ENCODE results near the gene OSCAR.

The OSCAR gene

DNA sequence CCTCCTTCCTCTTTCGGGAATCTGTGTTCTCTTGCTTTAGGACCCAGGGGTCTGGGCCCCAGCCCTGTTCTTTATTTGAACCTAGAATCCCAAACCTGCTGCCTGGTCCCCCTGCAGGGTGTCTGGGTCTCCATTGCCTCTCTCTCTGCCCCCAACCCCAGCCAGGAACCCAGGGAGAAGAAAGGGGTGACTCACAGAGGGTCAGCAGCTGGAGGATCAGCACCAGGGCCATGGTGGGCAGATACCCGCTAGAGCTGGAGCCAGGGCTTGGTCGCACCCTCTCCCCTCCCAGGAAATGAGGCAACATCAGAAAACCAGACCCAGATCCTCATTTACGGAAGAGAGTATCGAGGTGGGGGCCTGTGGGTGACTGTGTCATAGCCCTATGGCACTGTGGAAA, at the start of gene OSCAR:
Gene OSCAR, minus strand, starts transcription at position 243 of the 400 bp plus-strand sequence. Its CDS starts 11 bp downstream, at position 232.
- DNase-seq (ENCODE audit: low read depth in 2 of 2), result no peak

DNA sequence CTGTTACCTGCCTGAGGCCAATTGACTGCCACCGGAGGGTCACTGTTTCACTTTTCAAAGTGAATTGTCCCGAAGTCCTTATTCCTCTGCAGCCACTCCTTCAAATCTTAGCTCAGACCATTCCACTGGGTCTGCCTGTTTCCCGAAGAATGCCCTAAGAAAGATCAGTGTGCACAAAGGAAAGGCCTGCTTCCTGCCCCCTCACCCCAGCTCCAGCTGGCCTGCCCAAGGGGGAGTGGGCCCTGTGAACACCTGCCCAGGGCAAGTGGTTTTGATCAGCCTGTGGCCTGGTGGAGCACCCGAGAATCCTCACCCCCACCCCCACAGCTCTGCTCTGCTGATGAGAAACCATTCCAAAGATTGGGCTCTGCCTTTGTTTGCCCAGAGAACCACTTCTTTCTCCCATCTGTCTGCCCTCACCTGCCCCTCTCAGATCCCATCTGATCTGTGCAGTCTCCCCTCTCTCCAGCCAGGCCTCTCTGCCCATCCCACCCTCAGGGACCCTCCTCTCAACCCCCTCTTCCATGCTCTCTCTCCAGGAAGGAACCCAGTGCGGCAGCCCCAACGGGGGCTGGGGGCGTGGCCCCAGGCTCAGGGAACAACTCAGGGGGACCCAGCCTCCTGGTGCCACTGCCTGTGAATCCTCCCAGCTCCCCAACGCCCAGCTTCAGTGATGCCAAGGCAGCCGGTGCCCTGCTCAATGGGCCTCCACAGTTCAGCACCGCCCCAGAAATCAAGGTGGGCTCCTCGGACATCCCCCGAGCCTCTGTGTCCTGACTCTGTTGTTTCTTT, 48.6 kb upstream of the OSCAR start:
- no peak for DNase-seq (ENCODE audit: low read depth in 2 of 2)

- DNase-seq (ENCODE audit: low read depth in 2 of 2), result no peak
Observed at GRCh38 chr19:54148158-54148557, 47.6 kb upstream of the OSCAR start.

DNA sequence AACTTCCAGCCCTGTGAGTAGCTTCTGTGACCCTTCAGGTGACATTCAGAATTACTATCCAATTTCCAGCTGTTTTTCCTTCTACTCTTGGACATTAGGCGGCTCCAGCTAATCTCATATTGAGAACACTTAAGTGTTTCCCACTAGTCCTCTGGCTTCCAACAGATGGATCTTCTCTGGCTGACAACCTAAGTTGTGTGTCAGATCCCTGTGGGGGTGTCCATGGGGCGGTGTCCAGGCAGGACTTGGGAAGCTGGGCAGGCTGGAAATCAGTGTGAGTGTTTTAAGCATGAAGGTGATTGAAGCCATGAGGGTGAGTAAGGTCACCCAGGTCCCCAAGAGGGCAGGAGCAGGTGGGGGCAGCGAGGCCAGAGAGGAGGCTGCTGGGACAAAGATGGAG, 47.1 kb upstream of the OSCAR start:
- DNase-seq (ENCODE audit: low read depth in 2 of 2), result no peak

DNA sequence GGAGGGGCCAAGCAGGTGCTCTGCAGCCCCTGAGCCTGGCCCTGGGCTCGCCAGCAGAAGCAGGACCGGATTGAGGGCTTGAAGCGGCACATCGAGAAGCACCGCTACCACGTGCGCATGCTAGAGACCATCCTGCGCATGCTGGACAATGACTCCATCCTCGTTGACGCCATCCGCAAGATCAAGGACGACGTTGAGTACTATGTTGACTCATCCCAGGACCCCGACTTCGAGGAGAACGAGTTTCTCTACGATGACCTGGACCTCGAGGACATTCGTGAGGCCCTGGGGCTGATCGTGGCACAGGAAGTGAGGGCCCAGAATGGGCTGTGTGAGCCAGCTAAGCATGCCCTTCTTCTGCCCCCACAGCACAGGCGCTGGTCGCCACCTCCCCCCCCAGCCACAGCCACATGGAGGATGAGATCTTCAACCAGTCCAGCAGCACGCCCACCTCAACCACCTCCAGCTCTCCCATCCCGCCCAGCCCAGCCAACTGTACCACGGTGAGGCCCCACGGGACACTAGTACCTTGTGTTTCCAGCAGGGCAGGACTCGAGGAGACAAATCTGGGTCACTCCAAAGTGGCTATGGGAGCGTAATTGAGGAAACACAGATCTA, 45.0 kb upstream of the OSCAR start:
- no peak for DNase-seq (ENCODE audit: low read depth in 2 of 2)

GRCh38 chr19:54142166-54142780, 41.7 kb upstream of the OSCAR start:
- no peak for DNase-seq (ENCODE audit: low read depth in 2 of 2)

DNA sequence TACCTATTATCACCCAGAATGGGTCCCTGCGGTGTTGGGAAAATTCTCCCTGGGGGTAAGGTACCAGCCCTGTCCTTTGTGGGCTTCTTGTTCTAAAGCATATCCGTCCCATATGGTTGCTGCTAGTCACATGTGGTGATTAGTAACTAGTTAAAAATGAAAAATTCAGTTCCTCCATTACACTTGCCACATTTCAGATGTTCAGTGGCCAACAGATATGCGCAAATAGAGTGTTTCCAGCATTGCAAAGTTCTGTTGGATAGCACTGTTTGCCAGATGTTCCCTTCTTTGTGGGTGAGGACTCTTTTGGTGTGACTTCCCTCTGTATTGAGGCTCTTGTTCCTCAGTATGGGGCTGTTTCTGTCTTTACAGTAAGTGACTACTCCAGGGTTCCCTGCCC, 40.8 kb upstream of the OSCAR start:
- no peak for DNase-seq (ENCODE audit: low read depth in 2 of 2)

GRCh38 chr19:54138489-54139256, 38.1 kb upstream of the OSCAR start:
- peak; percentile 33 to 38 for DNase-seq (ENCODE audit: low read depth in 2 of 2)

DNA sequence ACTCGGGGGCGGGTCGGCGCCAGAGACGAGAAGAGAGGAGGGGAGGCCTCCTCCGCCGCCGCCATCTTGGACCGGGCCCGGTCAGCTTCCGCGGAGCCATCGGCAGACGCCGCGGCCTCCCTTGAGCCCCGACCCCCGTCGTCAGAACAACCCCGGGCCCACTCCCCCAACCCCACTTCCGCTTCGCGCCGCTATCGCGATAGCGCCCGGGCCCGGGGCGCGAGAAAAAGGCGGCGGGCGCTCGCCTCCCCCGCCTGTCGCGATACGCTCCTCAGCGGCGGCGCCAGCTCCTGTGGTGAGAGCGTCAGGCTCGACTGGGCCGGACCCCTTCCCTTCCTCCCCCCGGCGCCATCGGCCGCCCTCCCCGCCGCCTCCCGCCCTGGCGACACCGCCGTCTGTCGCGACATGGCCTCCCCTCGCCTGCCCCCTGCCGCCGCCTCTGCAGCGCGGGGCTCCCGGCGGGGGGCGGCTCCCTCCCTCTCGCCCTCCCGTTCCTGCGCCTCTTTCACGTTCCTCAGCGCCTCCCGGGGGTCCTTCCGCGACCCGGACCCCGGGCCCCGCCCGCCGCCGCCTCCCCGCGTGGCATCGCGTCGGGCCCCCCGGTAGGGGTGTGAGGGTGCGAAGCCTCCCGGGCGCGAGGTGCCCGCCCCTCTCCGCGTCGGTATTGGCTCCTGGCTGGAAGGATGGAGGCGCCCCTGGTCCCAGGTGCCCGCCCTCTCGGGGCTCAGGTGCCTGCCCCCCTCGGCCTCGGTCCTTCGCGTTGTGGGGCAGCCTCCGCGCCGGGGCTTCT, 37.3 kb upstream of the OSCAR start, which contains the start of gene CNOT3:
Gene CNOT3, plus strand, starts transcription at position 64 of the 790 bp plus-strand sequence. CDS start 5,217 bp downstream, outside the sequence.
- DNase-seq (ENCODE audit: low read depth in 2 of 2), result peak; percentile 13 to 25

DNA sequence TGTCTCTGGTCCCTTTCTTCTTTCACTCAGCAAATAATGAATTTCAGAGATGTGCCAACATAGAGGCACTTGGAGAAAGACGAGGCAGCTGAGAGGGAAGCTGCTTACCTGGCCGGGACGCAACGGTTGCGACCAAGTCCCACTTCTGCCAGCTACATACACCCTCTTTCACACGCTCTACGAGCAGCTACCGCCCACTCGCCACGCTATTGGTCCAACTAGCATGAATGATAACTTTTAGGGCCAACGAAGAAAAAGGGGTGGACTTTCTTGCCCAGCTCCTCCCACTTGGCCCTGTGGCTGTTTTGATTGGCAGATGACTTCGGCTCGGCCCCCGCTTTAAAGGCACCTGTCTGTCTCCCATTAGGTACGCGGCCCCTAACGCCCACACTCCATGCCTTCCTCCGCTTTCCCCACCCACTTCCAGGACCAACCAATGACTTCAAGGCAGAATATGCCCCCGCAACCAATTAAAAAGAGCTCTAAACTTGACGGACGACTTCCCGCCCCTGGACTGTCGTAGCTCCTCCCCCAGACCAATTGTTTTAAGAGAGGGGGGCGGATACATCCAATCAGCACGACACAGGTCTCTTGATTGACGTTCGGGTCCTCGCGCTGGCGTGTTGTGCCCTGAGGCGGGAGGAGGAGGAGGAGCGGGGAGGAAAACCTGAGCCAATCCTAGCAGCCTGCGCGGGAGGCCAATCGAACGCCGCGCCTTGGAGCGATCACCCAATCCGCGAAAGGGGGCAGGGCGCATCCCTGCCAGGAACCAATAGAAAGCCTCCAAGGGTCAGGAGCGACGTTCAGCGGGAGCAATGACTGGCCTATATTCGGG, 36.5 kb upstream of the OSCAR start:
- DNase-seq (ENCODE audit: low read depth in 2 of 2), result peak; percentile 99

GRCh38 chr19:54136086-54136863, 35.7 kb upstream of the OSCAR start:
- no peak for DNase-seq (ENCODE audit: low read depth in 2 of 2)

DNA sequence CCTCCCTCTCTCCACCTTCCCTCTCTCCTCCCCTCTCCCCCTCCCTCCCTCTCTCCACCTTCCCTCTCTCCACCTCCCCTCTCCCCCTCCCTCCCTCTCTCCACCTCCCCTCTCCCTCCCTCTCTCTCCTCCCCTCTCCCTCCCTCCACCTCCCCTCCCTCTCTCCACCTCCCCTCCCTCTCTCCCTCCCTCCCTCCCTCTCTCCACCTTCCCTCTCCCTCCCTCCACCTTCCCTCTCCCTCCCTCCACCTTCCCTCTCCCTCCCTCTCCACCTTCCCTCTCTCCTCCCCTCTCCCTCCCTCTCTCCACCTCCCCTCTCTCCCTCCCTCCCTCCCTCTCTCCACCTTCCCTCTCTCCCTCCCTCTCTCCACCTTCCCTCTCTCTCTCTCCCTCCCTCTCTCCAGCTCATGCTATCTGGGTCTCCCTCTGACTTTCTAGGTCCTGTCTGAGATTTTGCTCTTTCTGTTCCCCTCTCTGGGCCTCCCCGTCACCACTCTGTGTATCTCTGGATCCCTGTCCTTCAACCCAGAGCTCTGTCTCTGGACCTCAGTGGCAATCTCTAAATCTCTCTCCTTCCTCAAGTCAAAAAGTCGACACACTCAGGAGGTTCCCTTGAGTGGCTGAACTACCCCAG, 33.5 kb upstream of the OSCAR start:
- no peak for DNase-seq (ENCODE audit: low read depth in 2 of 2)

DNA sequence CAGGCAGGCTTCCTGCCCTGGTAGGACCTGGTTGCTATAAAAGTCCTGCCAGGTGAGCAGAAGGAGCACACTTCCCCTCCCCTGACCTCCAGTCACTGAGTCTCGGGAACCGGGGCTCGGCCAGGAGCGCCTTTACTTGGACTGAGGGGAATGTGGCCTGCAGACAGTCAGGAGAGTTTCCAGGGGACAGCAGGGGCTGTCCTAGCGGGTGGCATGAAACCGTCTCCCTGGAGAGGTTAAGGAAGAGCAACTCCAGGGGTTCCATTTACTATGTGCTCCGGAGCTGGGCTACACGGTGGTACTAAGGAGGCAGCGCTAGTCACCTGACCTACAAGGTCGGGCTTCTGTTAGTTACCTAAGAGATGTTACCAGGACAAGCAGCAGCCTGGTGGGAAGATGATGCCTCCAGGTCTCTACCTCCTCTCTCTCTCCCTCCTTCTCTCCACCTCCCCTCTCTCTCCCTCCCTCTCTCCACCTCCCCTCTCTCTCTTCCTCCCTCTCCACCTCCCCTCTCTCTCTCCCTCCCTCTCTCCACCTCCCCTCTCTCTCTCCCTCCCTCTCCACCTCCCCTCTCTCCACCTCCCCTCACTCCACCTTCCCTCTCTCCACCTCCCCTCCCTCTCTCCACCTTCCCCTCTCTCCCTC, 32.8 kb upstream of the OSCAR start:
- no peak for DNase-seq (ENCODE audit: low read depth in 2 of 2)

- DNase-seq (ENCODE audit: low read depth in 2 of 2), result no peak
Observed at GRCh38 chr19:54129617-54129996, 29.0 kb upstream of the OSCAR start.

GRCh38 chr19:54128796-54129616, 28.4 kb upstream of the OSCAR start:
- DNase-seq (ENCODE audit: low read depth in 2 of 2), result no peak

DNA sequence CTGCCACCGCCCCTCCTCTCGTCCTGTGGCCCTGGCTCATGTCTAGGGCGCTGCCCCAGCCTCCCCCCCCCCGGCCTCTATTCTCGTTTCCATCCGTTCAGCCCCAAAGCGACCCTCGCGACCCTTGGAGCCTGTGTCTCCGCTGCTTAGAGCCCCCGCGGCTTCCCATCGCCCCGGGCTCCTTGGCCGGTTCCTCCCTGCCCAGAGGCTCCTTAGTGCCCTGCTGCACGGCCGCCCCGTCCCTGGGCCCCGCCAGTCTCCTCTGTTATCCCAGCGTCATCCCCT, 27.8 kb upstream of the OSCAR start:
- no peak for DNase-seq (ENCODE audit: low read depth in 2 of 2)

- DNase-seq (ENCODE audit: low read depth in 2 of 2), result no peak
Observed at GRCh38 chr19:54127688-54128440, 27.3 kb upstream of the OSCAR start.
